Mucosa of rectum (tissue), 2 donors: Measurements from ENCODE around the gene PEAR1.

Experiments
- H3K27ac ChIP-seq, 2 donors: one replicate each; pipeline ENCODE4 v1.7.0; 2013; ENCODE audit warnings: inconsistent platforms in 2 of 2, low read depth in 2 of 2, low read length in 2 of 2
- H3K27me3 ChIP-seq, 2 donors: one replicate each; pipeline ENCODE4 v1.7.0; 2013; ENCODE audit warnings: low read length in 2 of 2; ENCODE audit not compliant: control insufficient read depth in 2 of 2, insufficient read depth in 2 of 2
- H3K36me3 ChIP-seq, 2 donors: one replicate each; pipeline ENCODE4 v1.7.0; 2013; ENCODE audit warnings: low read length in 2 of 2; ENCODE audit not compliant: control insufficient read depth in 2 of 2, insufficient read depth in 2 of 2
- H3K4me1 ChIP-seq, 2 donors: one replicate each; pipeline ENCODE4 v1.7.0; 2013; ENCODE audit warnings: low read length in 2 of 2, mild to moderate bottlenecking in 1 of 2; ENCODE audit not compliant: control insufficient read depth in 2 of 2, insufficient read depth in 2 of 2
- H3K4me3 ChIP-seq, 2 donors: one replicate each; pipeline ENCODE4 v1.7.0; 2013; ENCODE audit warnings: low read length in 2 of 2
- H3K9ac ChIP-seq, 2 donors: one replicate each; pipeline ENCODE4 v1.7.0; 2013; ENCODE audit warnings: low read length in 2 of 2, low read depth in 1 of 2, mild to moderate bottlenecking in 1 of 2
- H3K9me3 ChIP-seq, 2 donors: one replicate each; pipeline ENCODE4 v1.7.0; 2013; ENCODE audit warnings: low read length in 2 of 2; ENCODE audit not compliant: control insufficient read depth in 2 of 2
- donor health status: healthy.
- donor health status: Normal muscosa, but diverticular disease.

PEAR1 gene

DNA sequence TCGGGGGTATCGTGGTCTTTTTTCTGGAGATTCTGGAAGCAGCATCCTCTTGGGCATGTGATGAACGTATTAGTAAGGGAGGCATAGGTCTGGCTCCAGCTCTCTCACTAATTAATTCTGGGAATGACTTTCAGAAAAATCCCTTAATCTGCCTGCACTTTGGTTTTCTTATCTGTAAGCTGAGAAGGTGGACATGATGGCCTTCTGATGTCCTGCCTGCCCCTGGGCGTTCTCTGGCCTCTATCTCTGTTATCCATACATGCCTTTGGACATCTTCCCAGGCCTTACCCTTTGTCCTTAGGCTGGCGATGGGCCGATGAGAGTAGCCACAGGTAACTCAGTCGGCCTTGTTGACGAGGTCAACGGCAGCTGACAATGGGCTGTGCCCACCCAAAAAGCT lies 24.1 kb upstream of the PEAR1 start:
- Histone ChIP-seq H3K36me3 (no peaks in the 10 kb centered on the region), H3K4me3 (no peak overlapping the region), H3K27ac (no peak overlapping the region), H3K4me1 (no peaks in the 10 kb centered on the region), H3K27me3 (peaks cover 0 to 5% of the 10 kb centered on the region in 2 donors), H3K9ac (no peak overlapping the region), H3K9me3 (no peaks in the 10 kb centered on the region)

DNA sequence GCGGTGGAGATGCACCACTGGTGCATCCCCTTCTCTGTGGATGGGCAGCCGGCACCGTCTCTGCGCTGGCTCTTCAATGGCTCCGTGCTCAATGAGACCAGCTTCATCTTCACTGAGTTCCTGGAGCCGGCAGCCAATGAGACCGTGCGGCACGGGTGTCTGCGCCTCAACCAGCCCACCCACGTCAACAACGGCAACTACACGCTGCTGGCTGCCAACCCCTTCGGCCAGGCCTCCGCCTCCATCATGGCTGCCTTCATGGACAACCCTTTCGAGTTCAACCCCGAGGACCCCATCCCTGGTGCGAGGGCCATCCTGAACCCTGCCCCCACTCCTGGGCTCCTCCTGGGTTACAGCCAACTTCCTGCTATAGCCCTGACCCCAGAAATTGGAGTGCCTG lies 19.9 kb upstream of the PEAR1 start:
- no peaks in the 10 kb centered on the region for H3K36me3 ChIP-seq
- H3K27ac ChIP-seq: no peak overlapping the region
- H3K27me3 ChIP-seq: peaks cover 5 to 10% of the 10 kb centered on the region in 2 donors
- no peaks in the 10 kb centered on the region for H3K9me3 ChIP-seq
- H3K9ac ChIP-seq: no peak overlapping the region
- H3K4me1 ChIP-seq: no peaks in the 10 kb centered on the region
- no peak overlapping the region for H3K4me3 ChIP-seq

DNA sequence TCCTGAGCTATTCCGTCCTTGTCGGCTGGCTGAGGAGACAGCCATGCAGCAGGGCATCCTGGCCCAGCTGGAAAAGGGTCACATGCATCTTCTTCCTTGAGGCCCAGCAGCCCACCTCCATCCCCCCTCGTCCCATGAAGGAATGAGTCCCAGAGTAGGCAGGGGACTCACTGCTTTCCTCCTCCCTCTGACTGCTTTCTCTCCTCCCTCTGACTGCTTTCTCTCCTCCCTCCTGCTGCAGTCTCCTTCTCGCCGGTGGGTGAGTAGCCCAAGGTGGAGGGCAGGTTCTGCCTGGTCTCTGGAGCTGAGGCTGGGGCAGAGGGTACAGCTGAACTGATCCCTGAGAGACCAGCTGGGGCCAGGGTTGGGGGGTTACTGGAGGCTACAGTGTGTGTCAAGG lies 19.4 kb upstream of the PEAR1 start:
- Histone ChIP-seq H3K9ac (no peak overlapping the region), H3K4me1 (no peaks in the 10 kb centered on the region), H3K27me3 (peaks cover 5 to 10% of the 10 kb centered on the region in 2 donors), H3K4me3 (no peak overlapping the region), H3K36me3 (no peaks in the 10 kb centered on the region), H3K27ac (no peak overlapping the region), H3K9me3 (no peaks in the 10 kb centered on the region)

DNA sequence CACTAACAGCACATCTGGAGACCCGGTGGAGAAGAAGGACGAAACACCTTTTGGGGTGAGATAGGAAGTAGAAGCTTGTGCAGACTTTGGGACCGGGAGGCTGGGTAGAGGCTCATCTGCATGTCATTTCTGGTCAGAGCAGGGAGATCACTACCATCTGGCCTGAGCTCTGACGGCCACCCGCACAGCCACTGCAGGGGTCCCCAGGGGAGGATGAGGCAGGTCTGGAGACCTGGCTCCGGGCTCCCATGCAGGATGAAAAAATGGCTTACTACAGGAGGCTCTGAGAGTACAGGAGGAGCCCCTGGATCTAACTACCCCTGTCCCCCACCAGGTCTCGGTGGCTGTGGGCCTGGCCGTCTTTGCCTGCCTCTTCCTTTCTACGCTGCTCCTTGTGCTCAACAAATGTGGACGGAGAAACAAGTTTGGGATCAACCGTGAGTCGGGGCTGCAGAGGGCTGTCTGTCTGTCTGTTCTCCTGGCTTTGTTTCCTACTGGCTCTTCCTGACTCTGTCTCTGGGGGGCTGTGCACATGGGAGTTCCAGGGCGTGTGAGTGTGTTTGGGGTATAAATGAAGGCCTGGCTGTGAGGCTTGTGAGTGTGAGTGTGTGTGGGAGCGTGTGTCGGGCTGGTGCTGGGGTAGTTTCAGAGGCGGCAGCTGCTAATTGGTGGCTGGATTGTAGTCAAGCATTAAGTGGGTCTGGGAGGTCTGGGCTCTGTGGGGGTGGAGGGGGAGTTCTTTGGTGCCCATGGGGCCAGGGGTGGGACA lies 18.8 kb upstream of the PEAR1 start:
- Histone ChIP-seq H3K9me3 (no peaks in the 10 kb centered on the region), H3K27ac (no peak overlapping the region), H3K4me1 (no peaks in the 10 kb centered on the region), H3K4me3 (no peak overlapping the region), H3K9ac (no peak overlapping the region), H3K36me3 (no peaks in the 10 kb centered on the region), H3K27me3 (peaks cover 5 to 10% of the 10 kb centered on the region in 2 donors)

DNA sequence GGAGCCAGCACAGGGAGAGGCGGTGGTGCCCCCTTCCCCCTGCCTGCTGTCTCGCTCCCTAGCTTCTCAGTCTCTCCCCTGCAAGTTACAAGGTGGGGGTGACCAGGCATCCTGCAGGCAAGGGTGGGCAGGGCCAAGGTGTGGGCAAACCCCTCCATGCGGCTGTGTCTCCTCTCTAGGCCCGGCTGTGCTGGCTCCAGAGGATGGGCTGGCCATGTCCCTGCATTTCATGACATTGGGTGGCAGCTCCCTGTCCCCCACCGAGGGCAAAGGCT lies 18.2 kb upstream of the PEAR1 start:
- H3K4me3 ChIP-seq: no peak overlapping the region
- H3K36me3 ChIP-seq: no peaks in the 10 kb centered on the region
- H3K9me3 ChIP-seq: no peaks in the 10 kb centered on the region
- no peaks in the 10 kb centered on the region for H3K4me1 ChIP-seq
- H3K27ac ChIP-seq: no peak overlapping the region
- no peak overlapping the region for H3K9ac ChIP-seq
- peaks cover 5 to 10% of the 10 kb centered on the region in 2 donors for H3K27me3 ChIP-seq

DNA sequence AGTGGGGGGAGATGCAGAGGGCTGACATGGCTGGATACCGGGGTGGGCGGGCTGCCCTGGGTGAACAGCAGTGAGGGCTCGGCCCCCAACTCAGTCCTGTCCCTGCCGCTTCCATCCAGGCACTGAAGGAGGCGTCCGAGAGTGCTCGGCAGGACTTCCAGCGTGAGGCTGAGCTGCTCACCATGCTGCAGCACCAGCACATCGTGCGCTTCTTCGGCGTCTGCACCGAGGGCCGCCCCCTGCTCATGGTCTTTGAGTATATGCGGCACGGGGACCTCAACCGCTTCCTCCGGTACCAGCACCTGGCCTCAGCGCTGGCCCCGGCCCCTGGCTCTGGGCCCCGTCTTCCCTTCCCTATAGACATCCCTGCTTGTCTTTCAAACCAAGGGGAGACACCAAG lies 17.2 kb upstream of the PEAR1 start:
- H3K9ac ChIP-seq: no peak overlapping the region
- H3K27me3 ChIP-seq: peaks cover 5 to 10% of the 10 kb centered on the region in 2 donors
- H3K4me1 ChIP-seq: no peaks in the 10 kb centered on the region
- no peaks in the 10 kb centered on the region for H3K9me3 ChIP-seq
- H3K4me3 ChIP-seq: no peak overlapping the region
- H3K27ac ChIP-seq: no peak overlapping the region
- no peaks in the 10 kb centered on the region for H3K36me3 ChIP-seq

DNA sequence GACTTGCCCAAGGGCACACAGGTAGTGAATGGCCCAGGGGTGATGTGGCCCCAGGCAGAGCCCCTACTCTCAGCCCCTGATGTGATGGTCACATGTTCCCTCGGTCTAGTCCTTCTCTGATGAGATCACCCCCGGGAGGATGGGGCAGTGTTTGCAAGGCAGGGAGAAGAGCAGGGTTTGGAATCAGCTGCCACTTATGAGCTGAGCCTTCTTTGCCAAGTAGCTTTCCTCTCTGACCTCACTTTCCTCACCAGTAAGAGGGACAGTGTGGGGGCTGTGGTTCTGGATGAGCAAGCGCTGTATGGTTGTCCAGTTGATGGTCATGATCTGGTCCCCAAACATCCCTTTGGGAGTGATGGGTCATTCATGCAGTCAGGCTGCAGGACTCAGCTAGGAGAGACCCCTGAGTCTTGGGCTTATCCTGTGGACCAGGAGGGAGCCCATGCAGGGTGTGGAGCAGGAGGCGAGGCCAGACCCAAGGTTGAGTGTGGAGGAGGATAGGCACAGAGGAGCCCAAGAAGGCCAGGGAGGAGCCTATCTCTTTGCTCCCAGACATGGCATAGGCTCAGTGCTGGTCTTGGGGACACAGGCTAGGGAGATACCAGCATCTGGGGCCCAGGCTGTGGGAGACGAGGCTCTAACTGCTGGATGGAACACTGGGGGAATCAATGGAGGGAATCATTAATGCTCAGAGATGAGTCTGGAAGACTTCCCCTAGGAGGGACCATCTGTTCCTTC lies 15.9 kb upstream of the PEAR1 start:
- Histone ChIP-seq H3K36me3 (no peaks in the 10 kb centered on the region), H3K27ac (no peak overlapping the region), H3K27me3 (peaks cover 10 to 11% of the 10 kb centered on the region in 2 donors), H3K4me3 (no peak overlapping the region), H3K4me1 (no peaks in the 10 kb centered on the region), H3K9ac (no peak overlapping the region), H3K9me3 (no peaks in the 10 kb centered on the region)

DNA sequence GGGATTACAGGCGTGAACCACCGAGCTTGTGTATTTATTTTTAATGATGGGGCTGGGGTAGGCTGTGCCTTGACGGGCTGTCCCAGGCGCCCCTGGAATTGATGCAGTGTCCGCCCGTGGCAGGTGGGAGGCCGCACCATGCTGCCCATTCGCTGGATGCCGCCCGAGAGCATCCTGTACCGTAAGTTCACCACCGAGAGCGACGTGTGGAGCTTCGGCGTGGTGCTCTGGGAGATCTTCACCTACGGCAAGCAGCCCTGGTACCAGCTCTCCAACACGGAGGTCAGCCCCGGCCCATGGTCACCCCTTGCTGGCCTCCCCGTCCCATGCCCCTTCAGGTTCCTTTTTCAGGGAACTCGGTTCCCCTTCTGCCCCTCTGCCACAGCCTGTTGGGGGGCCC lies 13.6 kb upstream of the PEAR1 start:
- Histone ChIP-seq H3K4me1 (no peaks in the 10 kb centered on the region), H3K9me3 (no peaks in the 10 kb centered on the region), H3K36me3 (no peaks in the 10 kb centered on the region), H3K27me3 (peaks cover 10 to 14% of the 10 kb centered on the region in 2 donors), H3K4me3 (no peak overlapping the region), H3K9ac (no peak overlapping the region), H3K27ac (no peak overlapping the region)

DNA sequence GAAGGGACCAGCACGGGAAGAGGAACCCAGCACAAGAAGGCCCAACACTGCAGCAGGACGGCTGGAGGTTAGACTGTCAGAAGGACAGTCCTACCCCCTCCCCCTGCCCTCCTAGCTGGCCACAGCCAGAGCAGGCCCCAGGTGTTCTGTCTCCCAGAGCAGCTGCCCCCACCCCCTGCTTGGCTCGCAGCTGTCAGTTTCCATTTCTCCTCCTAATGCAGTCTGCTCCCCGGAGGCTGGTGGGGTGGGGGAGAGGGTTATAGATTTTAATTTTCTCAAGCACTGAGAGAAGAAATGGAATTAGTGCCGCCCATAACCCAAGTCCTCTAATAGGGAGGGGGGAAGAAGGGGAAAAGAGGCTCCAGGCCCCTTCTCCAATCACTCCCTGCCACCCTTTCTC lies 13.0 kb upstream of the PEAR1 start:
- no peaks in the 10 kb centered on the region for H3K9me3 ChIP-seq
- no peaks in the 10 kb centered on the region for H3K36me3 ChIP-seq
- H3K4me3 ChIP-seq: no peak overlapping the region
- no peak overlapping the region for H3K9ac ChIP-seq
- no peak overlapping the region for H3K27ac ChIP-seq
- H3K4me1 ChIP-seq: no peaks in the 10 kb centered on the region
- peaks cover 12 to 14% of the 10 kb centered on the region in 2 donors for H3K27me3 ChIP-seq

DNA sequence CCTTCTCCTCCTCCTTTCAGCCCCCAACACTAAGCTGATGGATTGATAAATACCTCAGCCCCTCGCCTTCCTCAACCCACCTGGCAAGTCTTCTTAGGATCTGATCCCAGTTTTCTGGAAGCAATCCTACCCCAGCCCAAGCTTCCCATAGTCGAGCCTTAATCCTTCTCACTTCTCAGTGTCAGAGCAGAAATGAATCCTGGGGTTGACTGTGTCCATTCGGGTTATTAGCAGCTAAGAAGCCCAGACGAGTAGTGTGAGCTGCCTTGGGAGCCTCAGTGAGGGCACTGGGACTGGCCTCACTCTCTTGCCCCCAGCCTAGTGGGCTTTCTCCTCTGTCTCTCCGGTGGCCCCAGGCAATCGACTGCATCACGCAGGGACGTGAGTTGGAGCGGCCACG lies 12.4 kb upstream of the PEAR1 start:
- Histone ChIP-seq H3K9me3 (no peaks in the 10 kb centered on the region), H3K4me3 (no peak overlapping the region), H3K27ac (no peak overlapping the region), H3K9ac (no peak overlapping the region), H3K36me3 (no peaks in the 10 kb centered on the region), H3K27me3 (peaks cover 14% of the 10 kb centered on the region in 2 donors), H3K4me1 (no peaks in the 10 kb centered on the region)
